ENCODE data around the gene NEU1.
A peak's percentile ranks its signal among the peaks of the same experiment; 100 is the strongest.
"Not testable (repeated sequence)": the region's sequence is repeated elsewhere in the genome, so short reads cannot be mapped to it uniquely, and the experiment has no call there.

NEU1 gene

GRCh38 chr6:31862344-31863235, at the start of gene NEU1:
Gene NEU1, minus strand, starts transcription at chr6:31862821. Its CDS starts 45 bp downstream, at chr6:31862776.
- peak; percentile 96 to 100 for DNase-seq

GRCh38 chr6:31911826-31912585, 49.4 kb upstream of the NEU1 start:
- DNase-seq: no peak

- DNase-seq: not testable (repeated sequence)
Observed at GRCh38 chr6:31909298-31909697, 46.7 kb upstream of the NEU1 start.

- DNase-seq: no peak
Observed at GRCh38 chr6:31908791-31909190, 46.2 kb upstream of the NEU1 start.

- not testable (repeated sequence) for DNase-seq
Observed at GRCh38 chr6:31908255-31908654, 45.6 kb upstream of the NEU1 start.

- DNase-seq: no peak
Observed at GRCh38 chr6:31907158-31907813, 44.7 kb upstream of the NEU1 start.

- DNase-seq: not testable (repeated sequence)
Observed at GRCh38 chr6:31906727-31907126, 44.1 kb upstream of the NEU1 start.

- no peak for DNase-seq
Observed at GRCh38 chr6:31906122-31906521, 43.5 kb upstream of the NEU1 start.

- DNase-seq: no peak
Observed at GRCh38 chr6:31905041-31905440, 42.4 kb upstream of the NEU1 start.

GRCh38 chr6:31903957-31904356, 41.3 kb upstream of the NEU1 start:
- DNase-seq: no peak

- DNase-seq: peak; percentile 86
Observed at GRCh38 chr6:31901953-31902643, 39.5 kb upstream of the NEU1 start, which contains the start of gene ZBTB12. Gene ZBTB12, minus strand, starts transcription at chr6:31902086. Its CDS starts 781 bp downstream, at chr6:31901305.

- peak; percentile 70 to 73 for DNase-seq
Observed at GRCh38 chr6:31901415-31901952, 38.9 kb upstream of the NEU1 start.

GRCh38 chr6:31900917-31901414, 38.3 kb upstream of the NEU1 start:
- no peak for DNase-seq

- DNase-seq: no peak
Observed at GRCh38 chr6:31899882-31900722, 37.5 kb upstream of the NEU1 start.

GRCh38 chr6:31899215-31899614, 36.6 kb upstream of the NEU1 start:
- no peak for DNase-seq

- DNase-seq: peak in 1 of 2 experiments; percentile 19
Observed at GRCh38 chr6:31898383-31899011, 35.9 kb upstream of the NEU1 start.

GRCh38 chr6:31897612-31898382, 35.2 kb upstream of the NEU1 start, which contains the start of gene EHMT2:
Gene EHMT2, minus strand, starts transcription at chr6:31897698. Its CDS starts 21 bp downstream, at chr6:31897677.
- peak; percentile 79 to 84 for DNase-seq

GRCh38 chr6:31896856-31897611, 34.4 kb upstream of the NEU1 start:
- no peak for DNase-seq

- DNase-seq: no peak
Observed at GRCh38 chr6:31896493-31896855, 33.9 kb upstream of the NEU1 start.

All from stimulated activated CD4-positive, alpha-beta T cell treated with anti-CD3 and anti-CD28 coated beads, Interleukin-4, amount 100 ng/mL, for 4 hours (primary cell).